GM12891 (cell line): ENCODE results near the gene WSCD2.

ENCODE experiments used
- POLR2A ChIP-seq: IDR thresholded peaks from 2 replicates; pipeline ENCODE4 v1.6.1; 2011; ENCODE audit warnings: low read depth, low read length, control low read depth
- POLR2AphosphoS5 ChIP-seq: IDR thresholded peaks from 2 replicates; pipeline ENCODE4 v1.6.1; 2011; ENCODE audit warnings: low read depth, low read length, control low read depth
- SPI1 ChIP-seq: IDR thresholded peaks from 2 replicates; pipeline ENCODE4 v1.6.1; 2011; ENCODE audit warnings: low read depth, low read length, control low read depth

- TF ChIP-seq POLR2A, result no peak
- TF ChIP-seq SPI1, result no peak
- TF ChIP-seq POLR2AphosphoS5, result no peak
These were observed 53.0 kb downstream of the WSCD2 start for GRCh38 chr12:108182096-108182495.
